Heart right ventricle (tissue), 16 donors: ENCODE results near the gene UTF1. TPM values are rescaled to one million over a fixed set of nuclear protein-coding genes. Genes with fewer than 3 reads are reported as not detected.

Source experiments
- ATAC-seq, 8 donors: fragments of 200-7000 bp; cut with Tn5 transposase; one replicate each; pipeline ENCODE4 v1.9.1; 2020; ENCODE audit warnings: mild to moderate bottlenecking in 8 of 8, moderate library complexity in 8 of 8, moderate number of reproducible peaks in 1 of 8
- DNase-seq, 2 donors: peaks; one replicate each; pipeline ENCODE4 v3.0.0-alpha.2; 2020
- H3K27ac ChIP-seq, 10 donors: fragments of 200-600 bp; sonication (generic) in 2 of 10; one replicate each; pipeline versions ENCODE4 v1.5.0 to v1.8.0; 2020 to 2022; ENCODE audit warnings: mild to moderate bottlenecking in 3 of 10
- H3K27me3 ChIP-seq, 7 donors: fragments of 200-600 bp; one replicate each; pipeline ENCODE4 v1.8.0; 2021 to 2022; ENCODE audit warnings: mild to moderate bottlenecking in 2 of 7
- H3K36me3 ChIP-seq, 9 donors: fragments of 200-600 bp; sonication (generic) in 1 of 9; one replicate each; pipeline versions ENCODE4 v1.5.0 to v1.8.0; 2020 to 2022; ENCODE audit warnings: mild to moderate bottlenecking in 2 of 9
- H3K4me1 ChIP-seq, 9 donors: fragments of 200-600 bp; sonication (generic) in 1 of 9; one replicate each; pipeline versions ENCODE4 v1.5.0 to v1.8.0; 2020 to 2022; ENCODE audit warnings: mild to moderate bottlenecking in 4 of 9
- H3K4me3 ChIP-seq, 10 donors: fragments of 200-600 bp; sonication (generic) in 2 of 10; one replicate each; pipeline versions ENCODE4 v1.5.0 to v1.8.0; 2020 to 2022; ENCODE audit warnings: mild to moderate bottlenecking in 7 of 10, moderate library complexity in 2 of 10
- H3K9me3 ChIP-seq, 11 donors: fragments of 200-600 bp in 10 of 11; sonication (generic) in 2 of 11; one replicate each; pipeline versions ENCODE4 v1.5.0 to v1.8.0; 2013 to 2022; ENCODE audit warnings: mild to moderate bottlenecking in 2 of 11, control low read depth in 1 of 11, moderate library complexity in 1 of 11
- WGBS, 2 donors: extraction: QIAGEN DNeasy Blood & Tissue Kit; methylation state at CpG; one replicate each; pipeline ENCODE4 v1.1.7; 2013; ENCODE audit warnings: inconsistent platforms in 1 of 2; 5-methylcytosine and 5-hydroxymethylcytosine counted together
- intact Hi-C, 10 donors: fragments of 100-400 bp; cut with DNase I; formaldehyde crosslinking; loops; one replicate each; pipeline versions ENCODE4 v1.11.1 to v1.14.2; 2022
- polyA plus RNA-seq, 2 donors: library from polyadenylated mRNA; stranded (reverse); fragments of 200-250 nt; gene quantifications; one replicate each; pipeline ENCODE4 v1.2.3, GENCODE V29; 2013
- total RNA-seq, 10 donors: library from RNA; stranded (reverse); fragmentation: NEBNext Ultra II Directional in 3 of 10; extraction: Animal tissue kit (Norgen Biotek cat#: 25700) in 3 of 10; gene quantifications; one replicate each; pipeline versions ENCODE4 v1.2.1 to v1.2.4, GENCODE V29; 2021 to 2023
- TF ChIP-seq, protein P1 (sequence below), 9 donors: fragments of 200-600 bp; sonication (generic) in 2 of 9; IDR thresholded peaks; one replicate each; pipeline versions ENCODE4 v1.5.0 to v1.8.0; 2021 to 2022; ENCODE audit warnings: antibody characterized with exemption in 9 of 9, mild to moderate bottlenecking in 5 of 9, moderate library complexity in 1 of 9
- donor health status: Arrhythmogenic right ventricular cardiomyopathy.
- donor health status: ischemic (EF 13 %, LVEDD 7.1; RV severe dilation, severe dysfunction).
- donor health status: healthy with polysubstance abuse.
- donor health status: DM: no; HTN: yes; CAD: no.
- donor health status: DM: no; HTN: no; CAD: no.
- donor health status: ischemic (EF 25% LVEDD 6.9; RV normal size, moderate dysfunction).
- donor health status: ischemic (EF 25% LVEDD 5.7; RV mildly dilated, moderate dysfunction).
- donor health status: healthy.
- donor health status: DM: yes; HTN: yes; CAD: no.
- donor health status: Ischemic cardiomyopathy.
- donor health status: ischemic (EF 35%, LVEDD 5.7; RV mildly dilated, moderate dysfunction).
- donor health status: nonischemic (EF 11% LVEDD 7.7; RV severe dilation, severe dysfunction).
- donor health status: DM: yes; HTN: yes; CAD: no.
- donor health status: PGD.
- donor health status: ischemic (EF 29% LVEDD 5.4; RV normal size, mild dysfunction).
- donor health status: nonischemic (EF 23%, LVEDD 6.1; RV moderate dilation, normal function).

The UTF1 gene
- total and polyA plus RNA-seq, 12 donors: not detected

DNA sequence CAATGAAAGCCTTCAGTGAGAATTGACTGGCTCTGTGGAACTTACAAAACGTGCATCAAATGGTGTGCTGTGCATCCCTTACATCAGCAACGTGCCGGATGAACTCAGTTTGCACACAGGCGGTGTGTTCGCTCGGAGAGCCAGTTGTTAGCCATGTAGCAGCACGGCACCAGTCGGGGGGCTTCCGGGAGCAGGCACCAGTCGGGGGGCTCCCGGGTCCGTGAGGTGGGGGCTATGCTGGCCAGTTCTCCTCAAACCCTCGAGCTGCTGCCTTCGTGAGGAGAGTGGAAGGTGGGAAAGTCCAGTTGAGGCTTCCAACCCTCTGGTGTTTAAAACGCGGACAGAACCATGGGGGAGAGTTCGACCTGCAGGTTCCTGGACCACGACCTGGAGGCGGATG is 34.9 kb upstream of the UTF1 start:
- Histone ChIP-seq H3K4me3 (no peak overlapping the region), H3K27me3 (peaks cover 0 to 43% (median 11%) of the 10 kb centered on the region in 7 donors), H3K27ac (no peak overlapping the region), H3K36me3 (no peaks in the 10 kb centered on the region), H3K4me1 (no peaks in the 10 kb centered on the region), H3K9me3 (peaks cover 0 to 37% (median 3%) of the 10 kb centered on the region in 11 donors)
- 89% methylated on average over 19 of the region's 19 CpGs for WGBS, 2 donors
- intact Hi-C loops: no loop called here
- ATAC-seq (no peak), DNase-seq (no peak)
- TF ChIP-seq, protein P1, sequence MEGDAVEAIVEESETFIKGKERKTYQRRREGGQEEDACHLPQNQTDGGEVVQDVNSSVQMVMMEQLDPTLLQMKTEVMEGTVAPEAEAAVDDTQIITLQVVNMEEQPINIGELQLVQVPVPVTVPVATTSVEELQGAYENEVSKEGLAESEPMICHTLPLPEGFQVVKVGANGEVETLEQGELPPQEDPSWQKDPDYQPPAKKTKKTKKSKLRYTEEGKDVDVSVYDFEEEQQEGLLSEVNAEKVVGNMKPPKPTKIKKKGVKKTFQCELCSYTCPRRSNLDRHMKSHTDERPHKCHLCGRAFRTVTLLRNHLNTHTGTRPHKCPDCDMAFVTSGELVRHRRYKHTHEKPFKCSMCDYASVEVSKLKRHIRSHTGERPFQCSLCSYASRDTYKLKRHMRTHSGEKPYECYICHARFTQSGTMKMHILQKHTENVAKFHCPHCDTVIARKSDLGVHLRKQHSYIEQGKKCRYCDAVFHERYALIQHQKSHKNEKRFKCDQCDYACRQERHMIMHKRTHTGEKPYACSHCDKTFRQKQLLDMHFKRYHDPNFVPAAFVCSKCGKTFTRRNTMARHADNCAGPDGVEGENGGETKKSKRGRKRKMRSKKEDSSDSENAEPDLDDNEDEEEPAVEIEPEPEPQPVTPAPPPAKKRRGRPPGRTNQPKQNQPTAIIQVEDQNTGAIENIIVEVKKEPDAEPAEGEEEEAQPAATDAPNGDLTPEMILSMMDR (IDR thresholded peaks at IDR 0.05): no peak

DNA sequence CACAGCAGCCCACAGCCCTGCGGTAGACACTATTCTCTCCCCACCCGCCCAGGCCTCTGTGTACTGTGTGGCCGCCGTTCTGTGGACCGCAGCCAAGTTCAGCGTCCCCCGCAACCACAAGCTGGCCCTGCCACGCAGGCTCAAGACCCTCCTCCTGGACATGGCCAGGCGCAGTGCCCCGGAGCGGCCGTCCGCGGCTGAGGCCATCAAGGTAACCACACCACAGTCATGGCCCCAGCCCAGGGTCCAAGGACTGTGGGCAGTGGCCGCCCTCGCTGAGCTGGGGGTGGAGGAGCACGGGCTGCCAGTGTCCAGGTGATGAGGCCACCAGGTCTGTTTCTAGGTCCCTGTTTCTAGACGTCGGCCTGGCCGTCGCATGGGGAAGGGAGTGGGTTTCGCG is 34.4 kb upstream of the UTF1 start:
- no peaks in the 10 kb centered on the region for H3K36me3 ChIP-seq
- no peak overlapping the region for H3K4me3 ChIP-seq
- DNase-seq (no peak), ATAC-seq (no peak)
- 92 to 95% methylated on average over 21 to 23 of the region's 23 CpGs for WGBS, 2 donors
- peaks cover 0 to 45% (median 11%) of the 10 kb centered on the region in 7 donors for H3K27me3 ChIP-seq
- H3K9me3 ChIP-seq: peaks cover 0 to 37% (median 3%) of the 10 kb centered on the region in 11 donors
- no peaks in the 10 kb centered on the region for H3K4me1 ChIP-seq
- intact Hi-C loops: no loop called here
- TF ChIP-seq, protein P1 (IDR thresholded peaks at IDR 0.05): no peak
- no peak overlapping the region for H3K27ac ChIP-seq

DNA sequence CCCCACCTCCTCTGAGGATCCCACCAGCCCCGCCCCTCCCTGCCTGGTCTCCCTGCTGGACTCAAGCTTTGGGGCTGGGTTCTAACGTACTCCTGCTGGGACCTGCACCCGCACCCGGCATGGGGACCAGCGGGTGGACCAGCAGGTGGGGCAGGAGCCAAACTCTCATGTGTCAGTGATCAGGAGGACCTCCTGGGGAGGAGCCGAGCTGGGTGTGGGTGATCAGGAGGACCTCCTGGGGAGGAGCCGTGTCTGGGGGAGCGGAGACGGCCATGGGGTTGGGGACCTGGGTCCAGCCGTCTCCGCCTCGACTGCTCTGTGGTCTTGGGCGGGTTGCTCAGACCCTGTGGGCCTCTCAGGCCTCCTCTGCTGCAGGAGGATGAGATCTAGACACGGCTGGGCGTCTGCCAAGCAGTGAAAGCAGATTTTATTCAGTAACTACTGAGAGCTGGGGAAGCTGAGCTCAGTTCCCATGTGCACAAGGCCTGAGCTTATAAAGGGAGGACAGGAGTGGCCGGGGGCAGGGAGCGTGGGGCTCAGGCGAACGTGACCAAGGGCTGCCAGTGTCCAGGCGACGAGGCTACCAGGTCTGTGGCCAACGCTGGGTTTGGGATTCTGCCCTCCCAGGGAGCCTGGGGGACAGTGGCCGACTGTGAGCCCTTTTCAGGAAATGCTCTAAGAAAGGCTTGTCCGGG is 33.6 kb upstream of the UTF1 start:
- no peak overlapping the region for H3K27ac ChIP-seq
- TF ChIP-seq, protein P1 (IDR thresholded peaks at IDR 0.05): no peak
- no peaks in the 10 kb centered on the region for H3K36me3 ChIP-seq
- 66 to 70% methylated on average over 24 of the region's 24 CpGs for WGBS, 2 donors
- intact Hi-C loops: no loop called here
- DNase-seq (no peak), ATAC-seq (no peak)
- no peaks in the 10 kb centered on the region for H3K4me1 ChIP-seq
- no peak overlapping the region for H3K4me3 ChIP-seq
- peaks cover 0 to 49% (median 11%) of the 10 kb centered on the region in 7 donors for H3K27me3 ChIP-seq
- peaks cover 0 to 34% (median 3%) of the 10 kb centered on the region in 11 donors for H3K9me3 ChIP-seq

DNA sequence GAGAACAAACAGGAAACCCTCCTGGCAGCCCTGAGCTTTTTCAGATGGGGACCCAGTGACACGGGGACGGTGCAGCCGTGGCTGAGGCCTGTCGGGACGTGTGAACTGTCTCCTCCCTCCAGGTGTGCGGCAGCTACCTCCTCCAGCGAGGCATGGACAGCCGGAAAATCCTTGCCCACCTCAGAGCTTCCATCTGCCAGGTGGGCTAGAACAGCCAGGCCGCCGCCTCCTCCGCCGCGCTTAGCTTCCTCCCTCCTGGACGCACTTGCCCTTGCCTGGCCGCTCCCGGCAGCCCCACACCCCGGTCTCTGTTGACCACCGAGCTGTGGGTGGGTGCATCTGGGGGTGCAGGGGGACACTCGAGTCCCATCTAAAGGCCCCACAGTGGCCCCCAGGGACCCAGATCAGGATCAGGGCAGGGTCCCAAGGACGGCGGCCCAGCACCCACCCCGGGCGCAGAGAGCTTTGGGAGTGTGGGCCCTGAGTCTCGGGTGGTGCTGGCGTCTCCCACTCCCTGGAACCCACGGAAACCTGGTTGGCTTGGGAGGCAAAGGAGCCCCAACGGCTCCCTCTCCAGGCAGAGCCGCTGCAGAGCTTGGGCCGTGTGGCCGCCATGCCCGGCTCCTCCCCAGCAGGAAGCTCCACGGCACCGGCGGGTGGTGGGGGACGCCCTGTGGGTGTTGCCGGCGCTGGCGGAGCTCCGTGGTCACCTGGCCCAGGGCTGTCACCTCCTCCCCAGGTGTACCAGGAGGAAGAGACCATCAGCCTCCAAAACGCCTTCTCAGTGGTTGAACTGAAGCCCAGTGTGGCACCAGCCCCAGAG is 32.9 kb upstream of the UTF1 start:
- DNase-seq: no peak
- WGBS, 2 donors: 78% methylated on average over 29 to 40 of the region's 40 CpGs

More for the DNA sequence above, 32.9 kb upstream of the UTF1 start:
- H3K27me3 ChIP-seq: peaks cover 0 to 49% (median 11%) of the 10 kb centered on the region in 7 donors
- H3K36me3 ChIP-seq: no peaks in the 10 kb centered on the region
- ATAC-seq: no peak
- TF ChIP-seq, protein P1 (IDR thresholded peaks at IDR 0.05): no peak
- intact Hi-C loops: no loop called here
- H3K4me1 ChIP-seq: no peaks in the 10 kb centered on the region
- H3K4me3 ChIP-seq: no peak overlapping the region
- H3K27ac ChIP-seq: no peak overlapping the region
- H3K9me3 ChIP-seq: peaks cover 0 to 26% (median 3%) of the 10 kb centered on the region in 11 donors
